BLaER1 treated with 17β-estradiol and CSF1 and Interleukin-3, amounts not matched to agents 10 nM and 100 nM (cell line): ENCODE data around the gene CDH11.

ENCODE experiments used
- H3K27ac ChIP-seq, 11 experiments: shearing (Covaris generic); formaldehyde crosslinking; 2 replicates each; pipeline ENCODE4 v1.8.1; 2022
- H3K27me3 ChIP-seq, 11 experiments: shearing (Covaris generic); formaldehyde crosslinking; 2 replicates each; pipeline ENCODE4 v1.8.1; 2022
- H3K36me3 ChIP-seq, 11 experiments: shearing (Covaris generic); formaldehyde crosslinking; 2 replicates each; pipeline ENCODE4 v1.8.1; 2022
- H3K4me1 ChIP-seq, 10 experiments: shearing (Covaris generic); formaldehyde crosslinking; 2 replicates each; pipeline ENCODE4 v1.8.1; 2022
- H3K4me2 ChIP-seq, 11 experiments: shearing (Covaris generic); formaldehyde crosslinking; 2 replicates each; pipeline ENCODE4 v1.8.1; 2022
- H3K4me3 ChIP-seq, 10 experiments: shearing (Covaris generic); formaldehyde crosslinking; 2 replicates each; pipeline ENCODE4 v1.8.1; 2022
- H3K9ac ChIP-seq, 11 experiments: shearing (Covaris generic); formaldehyde crosslinking; 2 replicates each; pipeline ENCODE4 v1.8.1; 2022
- H3K9me3 ChIP-seq, 11 experiments: shearing (Covaris generic); formaldehyde crosslinking; replicated peaks in 1 of 11; 2 replicates each; pipeline ENCODE4 v1.8.1; 2022
- H4K20me1 ChIP-seq, 11 experiments: shearing (Covaris generic); formaldehyde crosslinking; 2 replicates each; pipeline ENCODE4 v1.8.1; 2022
- Cebpa-rat ChIP-seq, 11 experiments: shearing (Covaris generic); IDR thresholded peaks; 2 replicates each; pipeline ENCODE4 v1.8.1; 2022

CDH11 gene

DNA sequence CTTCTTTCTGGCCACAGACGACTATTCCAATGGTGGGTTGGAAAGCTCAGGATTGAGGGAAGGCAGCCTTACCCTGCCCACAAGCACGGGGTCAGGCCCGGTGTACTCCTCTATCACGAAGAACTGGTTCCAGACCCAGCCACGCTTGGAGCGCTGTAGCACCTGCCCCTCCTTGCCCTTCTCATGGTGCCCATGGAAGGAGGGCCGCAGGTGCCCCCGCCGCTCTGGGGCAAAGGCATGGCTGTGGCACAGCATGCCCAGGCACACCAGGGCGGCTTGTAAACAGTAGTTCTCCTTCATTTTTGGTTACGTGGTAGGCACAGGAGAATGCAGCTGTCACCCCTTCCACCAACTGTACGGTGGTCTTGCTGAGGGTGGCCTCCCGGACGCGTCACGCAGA, 117.3 kb downstream of the CDH11 start:
- no peak for TF ChIP-seq Cebpa-rat (IDR thresholded peaks at IDR 0.05)
- Histone ChIP-seq H3K4me1 (peaks cover 0 to 8% (median 0%) of the 10 kb centered on the region in 10 experiments; a peak in 2 of 20 replicates), H3K27ac (no peak overlapping the region), H3K27me3 (no peaks in the 10 kb centered on the region), H3K9ac (no peak overlapping the region), H3K4me3 (no peak overlapping the region), H3K4me2 (no peak overlapping the region), H3K36me3 (no peaks in the 10 kb centered on the region), H4K20me1 (no peaks in the 10 kb centered on the region), H3K9me3 (no peaks in the 10 kb centered on the region; a peak in 1 of 22 replicates)

DNA sequence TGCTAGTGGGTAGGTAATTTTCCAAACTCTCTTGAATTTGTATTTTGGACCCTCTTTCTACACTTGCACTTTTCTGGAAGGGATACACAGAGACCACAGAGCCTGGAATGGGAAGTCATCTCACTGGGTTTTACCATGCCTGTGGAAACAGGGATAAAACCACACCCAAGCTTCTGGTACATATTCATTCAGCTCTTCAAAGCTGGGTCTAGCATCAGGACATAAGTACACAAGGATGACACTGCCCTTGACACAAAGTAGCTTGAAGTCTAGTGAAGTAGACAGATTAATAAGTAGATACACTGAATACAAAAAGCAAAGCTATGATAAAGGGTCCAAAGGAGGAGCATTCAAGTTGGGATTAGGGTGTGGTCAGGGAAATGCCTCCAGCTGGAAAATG, 118.2 kb downstream of the CDH11 start:
- Histone ChIP-seq H3K9me3 (no peaks in the 10 kb centered on the region; a peak in 1 of 22 replicates), H3K4me1 (peaks cover 0 to 8% (median 0%) of the 10 kb centered on the region in 10 experiments; a peak in 2 of 20 replicates), H3K9ac (no peak overlapping the region), H3K27ac (no peak overlapping the region), H4K20me1 (no peaks in the 10 kb centered on the region), H3K4me2 (no peak overlapping the region), H3K36me3 (no peaks in the 10 kb centered on the region), H3K27me3 (no peaks in the 10 kb centered on the region), H3K4me3 (no peak overlapping the region)
- no peak for TF ChIP-seq Cebpa-rat (IDR thresholded peaks at IDR 0.05)

DNA sequence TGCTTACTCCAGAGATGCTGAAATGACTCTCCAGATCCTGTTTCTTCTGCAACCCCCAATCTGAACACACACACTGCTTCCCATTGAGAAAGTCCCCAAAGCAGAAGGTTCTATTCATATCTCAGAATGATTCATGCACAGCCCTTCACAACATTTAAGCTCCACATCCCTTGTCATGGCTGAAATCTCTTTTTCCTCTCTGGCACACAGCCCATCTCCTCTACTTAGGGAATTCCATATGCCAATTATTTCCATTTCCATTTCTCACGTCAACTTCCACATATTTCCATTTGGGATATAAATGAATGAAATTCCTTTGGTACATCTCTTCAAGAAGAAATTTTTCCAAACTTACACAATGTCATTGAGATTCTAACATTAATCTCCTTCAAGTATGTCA, 119.6 kb downstream of the CDH11 start:
- no peak overlapping the region for H3K27ac ChIP-seq

DNA sequence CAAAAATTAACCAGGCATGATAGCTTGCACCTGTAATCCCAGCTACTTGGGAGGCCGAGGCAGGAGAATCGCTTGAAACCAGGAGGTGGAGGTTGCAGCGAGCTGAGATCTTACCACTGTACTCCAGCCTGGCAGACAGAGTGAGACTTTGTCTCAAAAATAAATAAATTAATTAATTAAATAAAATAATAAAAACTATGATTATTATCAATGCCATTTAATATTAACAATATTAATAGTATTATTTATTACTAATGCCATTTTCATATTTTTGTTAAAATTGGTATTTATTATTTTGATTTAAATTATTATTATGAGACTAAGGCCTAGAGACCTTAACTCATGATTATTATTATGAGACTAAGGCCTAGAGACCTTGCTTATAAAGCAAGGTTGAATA, 121.2 kb downstream of the CDH11 start:
- Histone ChIP-seq H3K4me3 (no peak overlapping the region), H3K27ac (no peak overlapping the region), H3K4me1 (peaks cover 0 to 8% (median 0%) of the 10 kb centered on the region in 10 experiments; a peak in 2 of 20 replicates), H3K9me3 (no peaks in the 10 kb centered on the region), H3K27me3 (no peaks in the 10 kb centered on the region), H3K9ac (no peak overlapping the region), H3K36me3 (no peaks in the 10 kb centered on the region), H3K4me2 (no peak overlapping the region), H4K20me1 (no peaks in the 10 kb centered on the region)
- no peak for TF ChIP-seq Cebpa-rat (IDR thresholded peaks at IDR 0.05)

More for the DNA sequence above, 119.6 kb downstream of the CDH11 start:
- H3K4me2 ChIP-seq = peak overlapping the region in 1 of 11 experiments; percentile 23; a peak in 2 of 22 replicates
- H3K9ac ChIP-seq = no peak overlapping the region
- no peaks in the 10 kb centered on the region for H4K20me1 ChIP-seq
- peaks cover 0 to 8% (median 0%) of the 10 kb centered on the region in 10 experiments; a peak in 2 of 20 replicates for H3K4me1 ChIP-seq
- no peaks in the 10 kb centered on the region for H3K27me3 ChIP-seq
- H3K4me3 ChIP-seq = no peak overlapping the region
- no peak for TF ChIP-seq Cebpa-rat (IDR thresholded peaks at IDR 0.05)
- no peaks in the 10 kb centered on the region; a peak in 1 of 22 replicates for H3K9me3 ChIP-seq
- no peaks in the 10 kb centered on the region for H3K36me3 ChIP-seq

DNA sequence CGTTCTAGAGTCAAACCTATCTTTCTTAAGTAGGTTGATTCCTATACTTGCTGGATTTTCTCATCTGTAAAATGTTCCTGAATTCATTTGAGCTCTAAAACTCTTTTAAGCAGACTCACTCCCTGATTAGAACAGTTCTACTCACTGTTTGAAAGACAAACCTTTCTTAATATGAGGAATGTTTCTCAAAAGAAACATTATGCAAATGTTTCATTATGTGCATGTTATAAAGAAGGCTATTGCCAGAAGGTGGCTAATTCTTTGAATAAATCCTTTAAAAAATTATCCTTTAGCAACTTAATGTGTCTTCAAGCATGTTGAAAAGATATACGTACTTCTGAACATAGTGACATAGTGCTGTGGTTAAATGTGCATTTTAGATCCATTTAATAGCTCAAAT, 124.1 kb downstream of the CDH11 start:
- no peak overlapping the region for H3K9ac ChIP-seq
- no peak overlapping the region for H3K27ac ChIP-seq
- no peak for TF ChIP-seq Cebpa-rat (IDR thresholded peaks at IDR 0.05)
- H3K4me1 ChIP-seq = peaks cover 0 to 10% (median 5%) of the 10 kb centered on the region in 10 experiments; a peak in 6 of 20 replicates
- peaks cover 0 to 7% (median 0%) of the 10 kb centered on the region in 11 experiments; a peak in 1 of 22 replicates for H3K9me3 ChIP-seq
- no peak overlapping the region for H3K4me2 ChIP-seq
- H4K20me1 ChIP-seq = no peaks in the 10 kb centered on the region
- no peaks in the 10 kb centered on the region for H3K36me3 ChIP-seq
- no peak overlapping the region for H3K4me3 ChIP-seq
- no peaks in the 10 kb centered on the region for H3K27me3 ChIP-seq

DNA sequence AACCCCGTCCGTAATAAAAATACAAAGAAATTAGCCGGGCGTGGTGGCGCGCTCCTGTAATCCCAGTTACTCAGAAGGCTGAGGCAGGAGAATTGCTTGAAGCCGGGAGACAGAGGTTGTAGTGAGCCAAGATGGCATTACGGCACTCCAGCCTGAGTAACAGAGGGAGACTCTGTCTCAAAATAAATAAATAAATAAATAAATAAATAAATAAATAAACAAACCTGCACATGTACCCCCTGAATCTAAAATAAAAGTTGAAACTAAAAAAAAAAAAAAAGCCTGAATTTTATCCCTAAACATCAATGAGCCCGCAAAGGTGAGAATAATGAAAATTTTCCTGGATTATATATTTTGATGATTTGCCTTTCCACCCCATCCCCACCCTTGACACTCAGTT, 124.7 kb downstream of the CDH11 start:
- Histone ChIP-seq H3K9me3 (peaks cover 0 to 7% (median 0%) of the 10 kb centered on the region in 11 experiments; a peak in 2 of 22 replicates), H3K4me1 (peaks cover 0 to 13% (median 6%) of the 10 kb centered on the region in 10 experiments; a peak in 6 of 20 replicates), H3K4me3 (no peak overlapping the region), H3K4me2 (no peak overlapping the region), H3K9ac (no peak overlapping the region), H3K27me3 (no peaks in the 10 kb centered on the region), H3K27ac (no peak overlapping the region), H3K36me3 (no peaks in the 10 kb centered on the region), H4K20me1 (no peaks in the 10 kb centered on the region)
- no peak for TF ChIP-seq Cebpa-rat (IDR thresholded peaks at IDR 0.05)

DNA sequence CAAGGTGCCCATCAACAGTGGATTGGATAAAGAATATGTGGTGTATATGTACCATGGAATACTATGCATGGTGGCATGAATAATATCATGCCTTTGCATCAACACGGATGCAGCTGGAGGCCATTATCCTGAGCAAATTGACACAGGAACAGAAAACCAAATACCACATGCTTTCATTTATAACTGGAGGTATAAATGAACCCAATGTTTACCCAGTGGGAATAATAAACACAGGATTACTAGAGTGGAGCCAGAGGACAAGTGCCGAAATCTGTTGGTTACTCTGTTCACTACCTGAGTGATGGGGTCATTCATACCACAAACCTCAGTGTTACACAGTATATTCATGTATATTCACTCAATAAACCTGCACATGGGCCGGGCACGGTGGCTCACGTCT, 125.2 kb downstream of the CDH11 start:
- Histone ChIP-seq H3K4me3 (no peak overlapping the region), H3K27ac (no peak overlapping the region), H3K9me3 (peaks cover 0 to 7% (median 0%) of the 10 kb centered on the region in 11 experiments; a peak in 3 of 22 replicates), H3K27me3 (no peaks in the 10 kb centered on the region), H3K4me2 (no peak overlapping the region), H3K36me3 (no peaks in the 10 kb centered on the region), H3K9ac (no peak overlapping the region), H3K4me1 (peaks cover 0 to 13% (median under 1%) of the 10 kb centered on the region in 10 experiments; a peak in 5 of 20 replicates), H4K20me1 (no peaks in the 10 kb centered on the region)
- no peak for TF ChIP-seq Cebpa-rat (IDR thresholded peaks at IDR 0.05)

DNA sequence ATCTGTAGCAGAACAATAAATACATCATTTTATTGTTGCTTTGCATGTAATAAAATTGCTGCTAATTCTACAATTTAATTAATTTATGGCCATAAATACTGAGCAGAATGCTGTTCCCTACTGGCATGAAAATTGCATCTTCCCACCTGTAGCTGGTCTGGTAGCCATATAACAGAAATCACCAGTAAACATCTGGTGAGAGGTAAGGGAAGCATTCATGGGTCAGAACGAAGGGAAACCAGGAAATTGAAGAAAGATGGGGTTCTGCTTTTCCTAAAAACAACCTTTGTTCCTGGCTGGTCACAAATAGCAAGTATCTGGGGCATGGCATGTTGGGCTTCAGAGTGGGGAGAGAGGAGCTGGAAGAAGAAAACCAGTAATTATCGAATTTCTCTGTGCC, 128.4 kb downstream of the CDH11 start:
- Histone ChIP-seq H3K4me1 (peaks cover 0 to 38% (median 13%) of the 10 kb centered on the region in 10 experiments; a peak in 15 of 20 replicates), H4K20me1 (no peaks in the 10 kb centered on the region), H3K9ac (no peak overlapping the region), H3K27ac (no peak overlapping the region), H3K4me3 (no peak overlapping the region), H3K36me3 (no peaks in the 10 kb centered on the region), H3K27me3 (no peaks in the 10 kb centered on the region), H3K9me3 (peaks cover 0 to 7% (median 0%) of the 10 kb centered on the region in 11 experiments; a peak in 4 of 22 replicates), H3K4me2 (no peak overlapping the region)
- no peak for TF ChIP-seq Cebpa-rat (IDR thresholded peaks at IDR 0.05)

DNA sequence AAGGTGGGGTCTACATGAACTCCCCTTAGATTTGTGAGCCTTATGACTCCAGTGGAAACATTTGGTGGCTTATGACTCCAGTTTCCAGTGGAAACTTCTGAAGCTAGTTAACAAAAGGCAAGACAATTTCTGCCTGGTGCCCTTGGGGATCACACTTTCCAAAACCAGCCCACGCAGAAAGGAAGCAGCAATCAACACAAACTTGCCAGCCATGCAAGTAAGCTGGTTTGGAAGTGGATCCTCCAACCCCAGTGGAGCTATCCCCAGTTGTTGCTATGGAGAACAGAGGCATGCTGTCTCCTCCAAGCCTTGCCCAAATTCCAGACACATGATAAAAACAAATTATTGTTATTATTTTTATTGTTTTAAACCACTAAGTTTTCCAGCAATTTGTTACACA, 130.9 kb downstream of the CDH11 start:
- H3K4me2 ChIP-seq = peak overlapping the region in 7 of 11 experiments; percentile 23 to 52 (median 29); a peak in 10 of 22 replicates
- H3K4me3 ChIP-seq = no peak overlapping the region
- no peak for TF ChIP-seq Cebpa-rat (IDR thresholded peaks at IDR 0.05)
- no peaks in the 10 kb centered on the region for H4K20me1 ChIP-seq
- no peak overlapping the region for H3K27ac ChIP-seq
- H3K27me3 ChIP-seq = no peaks in the 10 kb centered on the region
- H3K9me3 ChIP-seq = peaks cover 0 to 7% (median 0%) of the 10 kb centered on the region in 11 experiments; a peak in 4 of 22 replicates
- H3K4me1 ChIP-seq = peaks cover 0 to 48% (median 24%) of the 10 kb centered on the region in 10 experiments; a peak in 16 of 20 replicates
- no peak overlapping the region for H3K9ac ChIP-seq
- H3K36me3 ChIP-seq = no peaks in the 10 kb centered on the region

DNA sequence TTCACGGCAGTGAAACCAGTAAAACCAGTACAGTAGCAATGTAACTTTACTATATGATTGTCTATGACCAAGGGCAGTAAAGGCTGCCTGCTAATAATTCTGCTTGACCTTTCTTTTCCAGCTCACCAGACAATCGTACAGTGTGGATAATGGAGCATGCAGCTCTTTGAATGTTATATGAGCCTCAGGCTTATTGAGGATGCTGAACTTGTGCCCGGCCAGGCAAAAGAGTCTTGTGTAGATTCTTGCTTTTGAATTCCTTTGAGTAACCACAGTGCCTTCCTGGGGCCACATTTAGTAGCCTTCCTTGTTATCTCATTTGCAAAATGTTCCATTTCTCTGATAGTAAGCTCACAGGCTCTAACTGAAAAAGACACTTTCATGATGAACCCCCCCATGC, 131.8 kb downstream of the CDH11 start:
- Histone ChIP-seq H3K4me2 (peak overlapping the region in 4 of 11 experiments; percentile 19 to 50 (median 33); a peak in 7 of 22 replicates), H3K27me3 (no peaks in the 10 kb centered on the region), H3K4me3 (no peak overlapping the region), H4K20me1 (no peaks in the 10 kb centered on the region), H3K9me3 (peaks cover 0 to 7% (median 0%) of the 10 kb centered on the region in 11 experiments; a peak in 4 of 22 replicates), H3K27ac (no peak overlapping the region), H3K4me1 (peaks cover 0 to 48% (median 24%) of the 10 kb centered on the region in 10 experiments; a peak in 16 of 20 replicates), H3K36me3 (no peaks in the 10 kb centered on the region), H3K9ac (no peak overlapping the region)
- TF ChIP-seq Cebpa-rat (IDR thresholded peaks at IDR 0.05) = no peak
